RPMI7951 (cell line): ENCODE data around the gene MMP26. TPM values are rescaled to one million over a fixed set of nuclear protein-coding genes. Genes with fewer than 3 reads are reported as not detected.

Experiments
- DNase-seq: peaks from one replicate; pipeline ENCODE4 v3.0.0-alpha.2; 2012; ENCODE audit warnings: low read depth
- total RNA-seq: library from RNA; depleted of rRNA; stranded (reverse); fragments of >200 nt; shearing (Covaris generic); gene quantifications from 2 replicates; pipeline ENCODE4 v1.2.3, GENCODE V29; 2014; rRNA removed

Gene MMP26
- total RNA-seq, result not detected in 2 replicates

GRCh38 chr11:4704054-4704789 lies at the start of gene MMP26:
Gene MMP26, plus strand, starts transcription at chr11:4704784.
- no peak for DNase-seq

- DNase-seq, result no peak
Measured at GRCh38 chr11:4658629-4659445, 45.7 kb upstream of the MMP26 start.

DNA sequence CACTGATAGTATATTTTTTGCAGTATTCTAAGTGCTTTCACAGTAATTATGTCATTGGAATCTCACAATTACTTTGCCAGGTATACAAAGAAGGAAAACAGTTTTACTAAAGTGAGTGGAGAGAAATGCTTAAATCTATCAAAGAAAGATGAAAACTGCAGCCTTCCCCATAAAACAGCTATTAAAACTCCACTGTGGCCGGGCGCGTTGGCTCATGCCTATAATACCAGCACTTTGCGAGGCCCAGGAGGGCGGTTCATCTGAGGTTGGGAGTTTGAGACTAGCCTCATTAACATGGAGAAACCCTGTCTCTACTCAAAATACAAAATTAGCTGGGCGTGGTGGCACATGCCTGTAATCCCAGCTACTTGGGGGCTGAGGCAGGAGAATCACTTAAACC lies 41.7 kb upstream of the MMP26 start:
- DNase-seq, result no peak

- DNase-seq, result no peak
Measured at GRCh38 chr11:4664183-4664582, 40.4 kb upstream of the MMP26 start.

- no peak for DNase-seq
Measured at GRCh38 chr11:4664786-4665185, 39.8 kb upstream of the MMP26 start.

GRCh38 chr11:4665424-4665823 lies 39.2 kb upstream of the MMP26 start:
- DNase-seq, result no peak

DNA sequence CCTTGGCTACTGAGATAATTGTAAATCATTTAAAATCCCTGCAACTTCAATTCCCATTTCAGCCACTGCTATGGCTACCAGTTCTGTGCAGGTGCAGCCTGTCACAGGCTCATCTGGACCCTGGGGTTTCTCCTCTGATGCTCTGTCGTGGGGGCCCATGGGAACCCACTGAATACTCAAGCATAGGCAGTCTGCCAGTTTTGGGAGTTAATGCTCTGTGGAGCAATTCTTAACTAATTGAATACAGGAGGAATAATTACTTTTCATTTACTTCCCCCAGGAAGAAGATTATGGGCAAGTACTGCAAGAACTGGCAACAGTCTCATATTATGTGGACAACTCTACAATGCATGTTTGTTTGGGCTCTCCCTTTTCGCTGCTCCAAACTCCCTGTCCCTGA lies 32.8 kb upstream of the MMP26 start:
- no peak for DNase-seq

- no peak for DNase-seq
Measured at GRCh38 chr11:4672470-4672869, 32.1 kb upstream of the MMP26 start.

GRCh38 chr11:4673781-4674180 lies 30.8 kb upstream of the MMP26 start:
- DNase-seq, result no peak

- no peak for DNase-seq
Measured at GRCh38 chr11:4677948-4678347, 26.6 kb upstream of the MMP26 start.

DNA sequence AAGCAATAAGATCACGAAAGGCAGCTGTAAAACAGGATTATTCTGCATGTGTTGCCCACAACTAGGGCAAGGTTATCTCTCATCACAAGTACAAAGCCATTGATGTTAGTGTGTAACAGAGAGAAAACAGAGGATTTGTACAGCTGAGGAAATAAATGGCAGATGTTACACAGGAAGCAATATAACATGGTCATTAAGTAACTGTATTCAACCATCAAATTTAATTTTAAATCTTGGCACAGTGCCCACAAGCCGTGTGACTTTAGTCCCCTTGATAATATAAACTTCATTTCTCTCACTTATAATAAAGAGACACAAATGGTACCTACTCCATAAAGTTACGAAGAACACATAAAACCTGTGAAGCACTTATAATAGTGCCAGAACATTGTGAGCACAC lies 24.2 kb upstream of the MMP26 start:
- DNase-seq, result no peak

DNA sequence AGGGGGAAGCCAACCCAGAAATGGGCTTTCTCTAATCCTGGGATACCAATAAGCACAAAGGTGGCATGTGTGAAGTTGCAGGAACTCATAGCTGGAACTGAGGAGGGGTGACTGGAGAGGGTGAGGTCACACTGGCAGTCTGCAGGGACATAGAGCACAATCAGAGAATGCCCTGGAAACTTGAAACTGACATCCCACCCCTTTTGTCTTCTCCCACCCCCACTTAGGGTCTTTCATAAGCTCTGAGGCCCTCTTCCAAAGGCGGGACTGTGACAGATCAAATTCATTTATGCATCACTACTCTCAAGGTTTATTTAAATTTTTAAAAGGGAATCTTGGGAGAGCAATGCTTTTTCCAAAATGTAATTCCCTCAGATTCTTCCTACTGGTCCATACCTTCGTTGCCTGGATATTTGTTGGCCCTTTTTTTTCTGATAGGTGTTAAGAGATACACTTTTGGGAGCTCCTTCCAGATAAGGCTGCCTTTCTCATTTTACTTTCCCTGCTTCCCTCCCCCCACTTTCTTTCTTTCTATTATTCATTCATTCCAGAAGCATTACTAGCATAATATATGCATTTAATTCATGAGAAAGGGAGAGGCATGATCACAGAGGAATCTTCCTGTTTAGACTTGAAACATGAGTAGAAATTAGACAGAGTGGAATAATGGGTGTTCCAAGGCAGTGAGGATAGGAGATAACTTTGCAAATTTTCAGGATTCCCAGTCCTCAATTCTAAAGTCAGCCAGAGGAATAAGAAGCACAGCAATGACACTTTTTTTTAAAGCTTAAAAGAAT lies 21.8 kb upstream of the MMP26 start:
- DNase-seq, result no peak

GRCh38 chr11:4684631-4685285 lies 19.8 kb upstream of the MMP26 start:
- DNase-seq, result no peak

DNA sequence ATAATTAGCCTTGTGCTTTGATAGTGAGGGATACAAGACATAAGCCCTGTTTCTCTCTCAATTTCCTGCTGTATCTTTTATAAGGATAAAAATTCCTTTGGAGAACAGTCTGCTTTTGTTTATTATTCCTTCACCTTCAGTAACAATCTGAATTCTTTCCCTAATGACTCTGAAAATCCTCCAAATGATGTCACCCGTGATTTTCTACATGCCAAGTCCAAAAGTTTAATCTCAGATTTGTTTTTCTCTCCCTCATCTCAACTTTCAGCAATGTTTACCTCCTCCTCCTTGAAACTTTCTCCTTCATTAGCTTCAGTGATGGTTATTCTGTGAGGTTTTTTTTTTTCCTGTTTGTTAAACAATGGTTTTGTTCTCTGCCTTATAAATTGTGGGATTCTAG lies 9.1 kb upstream of the MMP26 start:
- no peak for DNase-seq

DNA sequence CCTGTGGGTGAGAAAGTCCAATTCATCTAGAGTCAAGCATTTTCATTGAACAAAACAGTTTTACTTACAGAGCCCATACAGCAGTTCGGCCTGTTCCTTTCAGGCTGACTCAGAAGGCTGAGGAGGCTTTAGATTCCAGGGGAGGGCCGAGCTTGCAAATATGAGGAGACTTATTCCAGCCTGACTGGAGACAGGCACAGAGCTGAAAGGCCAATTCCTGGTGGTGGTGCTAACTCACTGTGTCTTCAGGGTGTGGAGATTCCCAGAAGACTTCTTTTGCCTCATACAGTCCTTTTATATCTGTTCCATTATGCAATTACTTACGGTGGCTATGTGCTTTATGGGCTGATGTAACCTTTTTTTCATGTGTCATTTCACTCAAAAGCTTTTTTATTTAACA lies 7.0 kb upstream of the MMP26 start, which contains the start of gene OR51E2:
Gene OR51E2 (minus strand): TSS at position 269 of the 400 bp plus-strand sequence. CDS start 15,142 bp downstream, outside the sequence.
- DNase-seq, result peak; percentile 5

DNA sequence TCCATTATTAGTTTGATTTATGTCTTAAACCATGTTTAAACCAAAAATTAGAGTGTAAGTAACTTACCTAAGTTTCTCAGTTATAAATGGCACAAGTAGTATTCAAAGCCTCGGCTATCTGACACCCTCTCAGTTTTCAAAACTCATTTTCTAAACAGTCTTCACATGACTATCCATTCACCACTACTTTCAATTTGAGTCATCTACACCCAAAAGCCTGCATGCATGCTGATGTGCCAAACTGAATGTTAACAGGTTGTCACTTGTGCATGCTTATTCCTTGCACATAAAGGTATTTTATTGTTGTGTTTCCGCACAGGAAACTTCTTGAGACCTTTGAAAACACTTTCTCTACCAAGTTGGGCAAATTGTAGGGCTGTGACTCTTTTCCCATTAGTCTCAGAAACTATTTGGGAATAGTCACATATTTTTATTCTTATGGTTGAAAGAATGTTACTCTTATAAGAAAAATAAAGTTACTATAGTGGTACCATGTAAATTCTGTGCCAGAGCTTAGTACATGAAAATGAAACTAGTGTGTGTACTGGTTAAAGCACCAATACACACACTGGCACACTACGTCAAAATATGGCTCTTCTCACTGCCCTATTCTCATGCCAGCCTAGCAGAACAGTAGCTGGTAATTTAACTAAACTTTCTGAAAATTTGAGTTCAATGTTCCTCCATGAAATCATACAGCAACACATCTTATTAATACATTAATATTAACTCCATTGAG lies 4.7 kb upstream of the MMP26 start:
- no peak for DNase-seq

GRCh38 chr11:4700436-4700820 lies 4.2 kb upstream of the MMP26 start:
- DNase-seq, result no peak

DNA sequence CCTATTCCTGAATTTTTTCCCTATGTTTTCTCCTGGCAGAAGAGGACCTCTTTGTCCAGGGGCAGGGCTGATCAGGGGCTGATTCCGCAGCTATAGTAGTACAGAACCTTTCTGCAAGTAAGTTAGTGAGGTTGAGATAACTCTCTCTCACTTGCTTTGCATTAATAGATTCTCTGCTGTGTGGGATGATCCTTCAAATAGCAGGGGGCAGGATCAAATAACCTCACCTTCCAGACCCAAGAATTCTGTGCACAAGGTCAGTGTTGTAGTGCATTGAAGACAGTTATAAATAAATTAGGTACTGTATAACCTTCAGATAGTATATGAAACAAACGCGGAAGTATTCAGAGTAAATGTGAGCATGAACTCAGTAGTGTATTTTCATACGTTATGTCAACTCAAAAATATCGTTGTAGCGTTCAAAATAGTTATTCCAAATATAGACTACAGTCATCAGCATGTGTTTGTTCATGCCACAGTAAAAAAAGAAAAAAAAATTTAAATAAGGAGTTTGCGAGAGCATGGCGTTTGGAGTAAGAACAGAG lies 278 bp downstream of the MMP26 start:
- no peak for DNase-seq

DNA sequence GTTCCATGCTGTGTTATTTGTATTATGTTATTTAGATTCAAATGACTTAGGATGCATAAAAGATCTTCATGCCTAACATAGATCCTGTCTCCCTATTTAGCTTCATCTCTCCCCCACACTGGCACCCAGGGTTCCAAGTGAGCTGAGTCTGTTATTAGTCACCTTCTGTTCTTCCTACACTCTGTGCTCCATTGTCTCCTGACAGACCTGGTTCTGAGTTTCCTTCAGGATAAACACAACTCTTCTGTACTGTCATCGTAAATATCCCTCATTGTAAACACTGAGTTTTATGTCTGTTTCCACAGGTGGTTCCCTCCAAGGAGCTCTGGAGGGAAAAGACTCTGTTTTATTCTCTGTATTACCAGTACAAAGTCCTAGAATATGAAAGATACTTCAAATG lies 8.7 kb downstream of the MMP26 start:
- DNase-seq, result no peak

GRCh38 chr11:4714300-4714699 lies 9.7 kb downstream of the MMP26 start:
- DNase-seq, result no peak
